ENCODE results near the gene CETP.

GRCh38 chr16:56918467-56919012, 43.2 kb upstream of the CETP start:
- no peak for TF ChIP-seq CTCF (IDR thresholded peaks at IDR 0.05)
- TF ChIP-seq POLR2AphosphoS5 (IDR thresholded peaks at IDR 0.05): no peak
- TF ChIP-seq POLR2A (IDR thresholded peaks at IDR 0.05): no peak
- no peak for TF ChIP-seq EP300 (IDR thresholded peaks at IDR 0.05; ENCODE audit: low read depth)
